Measurements from ENCODE around the gene BABAM2.

BABAM2 gene

DNA sequence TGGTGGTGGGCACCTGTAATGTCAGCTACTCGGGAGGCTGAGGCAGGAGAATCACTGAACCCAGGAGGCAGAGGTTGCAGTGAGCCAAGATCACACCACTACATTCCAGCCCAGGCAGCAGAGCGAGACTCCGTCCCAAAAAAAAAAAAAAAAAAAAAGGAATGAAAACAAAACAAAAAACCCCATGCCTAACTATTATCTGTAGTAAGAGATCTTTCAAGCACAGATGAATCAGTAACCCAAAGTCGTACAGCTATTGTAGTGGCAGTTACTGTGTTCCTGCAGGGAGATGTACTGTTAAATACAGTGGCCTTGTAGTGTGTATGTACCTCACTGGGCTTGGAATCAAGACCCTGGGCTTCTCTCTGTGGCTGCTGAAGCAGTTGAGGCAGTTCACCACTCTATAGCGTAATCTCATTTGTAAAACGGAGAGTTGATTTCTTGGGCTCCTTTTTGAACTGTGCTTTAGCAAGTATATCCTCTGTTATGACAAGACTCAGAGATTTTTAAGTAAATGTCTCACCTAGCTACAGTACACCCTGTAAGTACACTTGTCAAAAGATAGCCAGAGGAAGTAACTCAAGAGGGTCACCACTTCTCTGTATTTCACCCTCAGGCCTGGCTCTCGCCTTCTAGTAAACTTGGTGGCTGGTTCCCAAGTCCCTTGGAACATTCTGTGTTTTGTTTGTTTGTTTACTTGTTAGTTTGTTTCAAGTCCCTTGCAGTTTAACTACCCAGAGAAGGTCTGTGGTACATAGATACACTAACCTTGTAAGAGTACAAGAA lies 392.5 kb downstream of the BABAM2 start (continued):
- TF ChIP-seq, protein P1, sequence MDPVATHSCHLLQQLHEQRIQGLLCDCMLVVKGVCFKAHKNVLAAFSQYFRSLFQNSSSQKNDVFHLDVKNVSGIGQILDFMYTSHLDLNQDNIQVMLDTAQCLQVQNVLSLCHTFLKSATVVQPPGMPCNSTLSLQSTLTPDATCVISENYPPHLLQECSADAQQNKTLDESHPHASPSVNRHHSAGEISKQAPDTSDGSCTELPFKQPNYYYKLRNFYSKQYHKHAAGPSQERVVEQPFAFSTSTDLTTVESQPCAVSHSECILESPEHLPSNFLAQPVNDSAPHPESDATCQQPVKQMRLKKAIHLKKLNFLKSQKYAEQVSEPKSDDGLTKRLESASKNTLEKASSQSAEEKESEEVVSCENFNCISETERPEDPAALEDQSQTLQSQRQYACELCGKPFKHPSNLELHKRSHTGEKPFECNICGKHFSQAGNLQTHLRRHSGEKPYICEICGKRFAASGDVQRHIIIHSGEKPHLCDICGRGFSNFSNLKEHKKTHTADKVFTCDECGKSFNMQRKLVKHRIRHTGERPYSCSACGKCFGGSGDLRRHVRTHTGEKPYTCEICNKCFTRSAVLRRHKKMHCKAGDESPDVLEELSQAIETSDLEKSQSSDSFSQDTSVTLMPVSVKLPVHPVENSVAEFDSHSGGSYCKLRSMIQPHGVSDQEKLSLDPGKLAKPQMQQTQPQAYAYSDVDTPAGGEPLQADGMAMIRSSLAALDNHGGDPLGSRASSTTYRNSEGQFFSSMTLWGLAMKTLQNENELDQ (tag by site-specific recombination; IDR thresholded peaks at IDR 0.05; ENCODE audit: low read depth): no peak
- no peak for TF ChIP-seq SETDB1 (IDR thresholded peaks at IDR 0.05; ENCODE audit: insufficient read length, low read length)
- no peak for TF ChIP-seq ZNF248 (tag by site-specific recombination; IDR thresholded peaks at IDR 0.05)
- TF ChIP-seq, protein P2, sequence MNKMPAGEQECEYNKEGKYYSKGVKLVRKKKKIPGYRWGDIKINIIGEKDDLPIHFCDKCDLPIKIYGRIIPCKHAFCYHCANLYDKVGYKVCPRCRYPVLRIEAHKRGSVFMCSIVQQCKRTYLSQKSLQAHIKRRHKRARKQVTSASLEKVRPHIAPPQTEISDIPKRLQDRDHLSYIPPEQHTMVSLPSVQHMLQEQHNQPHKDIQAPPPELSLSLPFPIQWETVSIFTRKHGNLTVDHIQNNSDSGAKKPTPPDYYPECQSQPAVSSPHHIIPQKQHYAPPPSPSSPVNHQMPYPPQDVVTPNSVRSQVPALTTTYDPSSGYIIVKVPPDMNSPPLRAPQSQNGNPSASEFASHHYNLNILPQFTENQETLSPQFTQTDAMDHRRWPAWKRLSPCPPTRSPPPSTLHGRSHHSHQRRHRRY (tag by site-specific recombination; IDR thresholded peaks at IDR 0.05): no peak
- TF ChIP-seq ZNF433 (tag by site-specific recombination; IDR thresholded peaks at IDR 0.05; ENCODE audit: low read depth): no peak
- no peak for TF ChIP-seq ZNF561 (tag by site-specific recombination; IDR thresholded peaks at IDR 0.05; ENCODE audit: borderline replicate concordance)
- TF ChIP-seq ZNF600 (tag by site-specific recombination; IDR thresholded peaks at IDR 0.05): no peak

DNA sequence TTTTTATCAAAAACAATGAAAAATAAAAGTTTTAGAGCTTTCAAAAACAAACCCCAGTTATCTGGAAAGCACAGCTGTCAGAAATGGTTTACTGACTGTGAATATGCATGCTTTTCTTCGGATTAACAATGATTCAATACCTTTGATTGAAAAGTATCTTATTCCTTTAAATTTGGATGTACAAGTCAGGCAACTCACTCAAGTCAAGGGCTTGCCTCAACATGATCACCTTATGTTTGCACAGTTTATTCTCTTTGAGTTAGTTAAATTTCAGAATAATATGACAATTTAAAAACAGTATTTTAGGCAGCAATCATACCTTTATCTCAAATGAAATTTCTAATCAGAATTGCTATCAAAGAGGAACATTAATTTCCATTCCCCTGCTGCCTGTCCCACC lies 393.3 kb downstream of the BABAM2 start:
- TF ChIP-seq SCRT2 (tag by site-specific recombination; IDR thresholded peaks at IDR 0.05) (no peak), ZNF324 (tag by site-specific recombination; IDR thresholded peaks at IDR 0.05) (no peak), ZNF610 (tag by site-specific recombination; IDR thresholded peaks at IDR 0.05; ENCODE audit: borderline replicate concordance) (no peak), WT1 (tag by site-specific recombination; IDR thresholded peaks at IDR 0.05) (no peak), ZNF433 (tag by site-specific recombination; IDR thresholded peaks at IDR 0.05; ENCODE audit: low read depth) (no peak), ZNF266 (tag by site-specific recombination; IDR thresholded peaks at IDR 0.05; ENCODE audit: low read depth) (no peak), ZNF302 (tag by site-specific recombination; IDR thresholded peaks at IDR 0.05; ENCODE audit: low read depth) (no peak), ZNF10 (tag by site-specific recombination; IDR thresholded peaks at IDR 0.05) (no peak), GFI1B (tag by site-specific recombination; IDR thresholded peaks at IDR 0.05) (no peak), KLF1 (tag by site-specific recombination; IDR thresholded peaks at IDR 0.05) (no peak), ZNF555 (tag by site-specific recombination; conservative IDR thresholded peaks at IDR 0.05) (no peak), ZNF223 (tag by site-specific recombination; IDR thresholded peaks at IDR 0.05) (no peak), ZNF560 (tag by site-specific recombination; IDR thresholded peaks at IDR 0.05; ENCODE audit: borderline replicate concordance) (no peak), ZNF548 (tag by site-specific recombination; IDR thresholded peaks at IDR 0.05) (no peak)
- TF ChIP-seq, protein P3, sequence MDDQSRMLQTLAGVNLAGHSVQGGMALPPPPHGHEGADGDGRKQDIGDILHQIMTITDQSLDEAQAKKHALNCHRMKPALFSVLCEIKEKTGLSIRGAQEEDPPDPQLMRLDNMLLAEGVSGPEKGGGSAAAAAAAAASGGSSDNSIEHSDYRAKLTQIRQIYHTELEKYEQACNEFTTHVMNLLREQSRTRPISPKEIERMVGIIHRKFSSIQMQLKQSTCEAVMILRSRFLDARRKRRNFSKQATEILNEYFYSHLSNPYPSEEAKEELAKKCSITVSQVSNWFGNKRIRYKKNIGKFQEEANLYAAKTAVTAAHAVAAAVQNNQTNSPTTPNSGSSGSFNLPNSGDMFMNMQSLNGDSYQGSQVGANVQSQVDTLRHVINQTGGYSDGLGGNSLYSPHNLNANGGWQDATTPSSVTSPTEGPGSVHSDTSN (CRISPR knock-in tag; IDR thresholded peaks at IDR 0.05): no peak
- TF ChIP-seq, protein P4, sequence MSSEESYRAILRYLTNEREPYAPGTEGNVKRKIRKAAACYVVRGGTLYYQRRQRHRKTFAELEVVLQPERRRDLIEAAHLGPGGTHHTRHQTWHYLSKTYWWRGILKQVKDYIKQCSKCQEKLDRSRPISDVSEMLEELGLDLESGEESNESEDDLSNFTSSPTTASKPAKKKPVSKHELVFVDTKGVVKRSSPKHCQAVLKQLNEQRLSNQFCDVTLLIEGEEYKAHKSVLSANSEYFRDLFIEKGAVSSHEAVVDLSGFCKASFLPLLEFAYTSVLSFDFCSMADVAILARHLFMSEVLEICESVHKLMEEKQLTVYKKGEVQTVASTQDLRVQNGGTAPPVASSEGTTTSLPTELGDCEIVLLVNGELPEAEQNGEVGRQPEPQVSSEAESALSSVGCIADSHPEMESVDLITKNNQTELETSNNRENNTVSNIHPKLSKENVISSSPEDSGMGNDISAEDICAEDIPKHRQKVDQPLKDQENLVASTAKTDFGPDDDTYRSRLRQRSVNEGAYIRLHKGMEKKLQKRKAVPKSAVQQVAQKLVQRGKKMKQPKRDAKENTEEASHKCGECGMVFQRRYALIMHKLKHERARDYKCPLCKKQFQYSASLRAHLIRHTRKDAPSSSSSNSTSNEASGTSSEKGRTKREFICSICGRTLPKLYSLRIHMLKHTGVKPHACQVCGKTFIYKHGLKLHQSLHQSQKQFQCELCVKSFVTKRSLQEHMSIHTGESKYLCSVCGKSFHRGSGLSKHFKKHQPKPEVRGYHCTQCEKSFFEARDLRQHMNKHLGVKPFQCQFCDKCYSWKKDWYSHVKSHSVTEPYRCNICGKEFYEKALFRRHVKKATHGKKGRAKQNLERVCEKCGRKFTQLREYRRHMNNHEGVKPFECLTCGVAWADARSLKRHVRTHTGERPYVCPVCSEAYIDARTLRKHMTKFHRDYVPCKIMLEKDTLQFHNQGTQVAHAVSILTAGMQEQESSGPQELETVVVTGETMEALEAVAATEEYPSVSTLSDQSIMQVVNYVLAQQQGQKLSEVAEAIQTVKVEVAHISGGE (tag by site-specific recombination; conservative IDR thresholded peaks at IDR 0.05; ENCODE audit: low read depth): no peak
- TF ChIP-seq, protein P5, sequence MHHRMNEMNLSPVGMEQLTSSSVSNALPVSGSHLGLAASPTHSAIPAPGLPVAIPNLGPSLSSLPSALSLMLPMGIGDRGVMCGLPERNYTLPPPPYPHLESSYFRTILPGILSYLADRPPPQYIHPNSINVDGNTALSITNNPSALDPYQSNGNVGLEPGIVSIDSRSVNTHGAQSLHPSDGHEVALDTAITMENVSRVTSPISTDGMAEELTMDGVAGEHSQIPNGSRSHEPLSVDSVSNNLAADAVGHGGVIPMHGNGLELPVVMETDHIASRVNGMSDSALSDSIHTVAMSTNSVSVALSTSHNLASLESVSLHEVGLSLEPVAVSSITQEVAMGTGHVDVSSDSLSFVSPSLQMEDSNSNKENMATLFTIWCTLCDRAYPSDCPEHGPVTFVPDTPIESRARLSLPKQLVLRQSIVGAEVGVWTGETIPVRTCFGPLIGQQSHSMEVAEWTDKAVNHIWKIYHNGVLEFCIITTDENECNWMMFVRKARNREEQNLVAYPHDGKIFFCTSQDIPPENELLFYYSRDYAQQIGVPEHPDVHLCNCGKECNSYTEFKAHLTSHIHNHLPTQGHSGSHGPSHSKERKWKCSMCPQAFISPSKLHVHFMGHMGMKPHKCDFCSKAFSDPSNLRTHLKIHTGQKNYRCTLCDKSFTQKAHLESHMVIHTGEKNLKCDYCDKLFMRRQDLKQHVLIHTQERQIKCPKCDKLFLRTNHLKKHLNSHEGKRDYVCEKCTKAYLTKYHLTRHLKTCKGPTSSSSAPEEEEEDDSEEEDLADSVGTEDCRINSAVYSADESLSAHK (tag by site-specific recombination; IDR thresholded peaks at IDR 0.05): no peak
- H3K9me3 ChIP-seq (ENCODE audit: control insufficient read depth, insufficient read depth, low read depth, low read length): no peaks in the 10 kb centered on the region
- H3K27ac ChIP-seq (ENCODE audit: extremely low read depth, low read depth, low read length): no peak overlapping the region
- CTCF ChIA-PET: no interaction called here
- POLR2A ChIA-PET: no interaction called here
- no peak overlapping the region for H3K4me3 ChIP-seq (ENCODE audit: low read depth, low read length)
- H3K4me1 ChIP-seq (ENCODE audit: control insufficient read depth, insufficient read depth, low read length): no peaks in the 10 kb centered on the region
- no peaks in the 10 kb centered on the region for H3K36me3 ChIP-seq (ENCODE audit: control insufficient read depth in 2 of 2, insufficient read depth in 1 of 2, low read length in 2 of 2)
